K562 (cell line): ENCODE data around the gene ZC3H18. TPM values are rescaled to one million over a fixed set of nuclear protein-coding genes. Genes with fewer than 3 reads are reported as not detected.

Source experiments
- ATAC-seq: fragments of 200-7000 bp; cut with Tn5 transposase; 3 replicates; pipeline ENCODE4 v1.9.1; 2020; ENCODE audit warnings: moderate library complexity
- BruUV-seq: library from RNA; stranded (reverse); fragments of 400-500 nt; replicated peaks from 2 replicates; lab custom pipeline; 2021; lab: Mats Ljungman, UMichigan
- CTCF ChIA-PET: fragments of 300-600 bp; formaldehyde crosslinking; extraction: SDS; loops from one replicate; lab custom pipeline; 2021; ENCODE audit warnings: low intra/inter-chr PET ratio; lab: Yijun Ruan, JAX
- POLR2A ChIA-PET: fragments of 300-600, 350-650 bp; sonication (Branson Sonifier 250); formaldehyde crosslinking; extraction: SDS; loops from one replicate; lab custom pipeline; 2021; ENCODE audit warnings: antibody characterized with exemption, inconsistent platforms; lab: Yijun Ruan, JAX
- DNase-seq, 4 experiments: peaks; one replicate each; pipeline versions ENCODE4 v3.0.0 to v3.0.0-alpha.2; 2011 to 2018; ENCODE audit warnings: low spot score in 3 of 4, mixed read lengths in 3 of 4; ENCODE audit errors: extremely low read depth in 1 of 4
- FAIRE-seq: peaks from 2 replicates; lab custom pipeline; 2011; peaks lifted over from hg19 to GRCh38; lab: Jason Lieb, UNC
- H2AFZ ChIP-seq: 2 replicates; pipeline ENCODE4 v1.6.0; 2011; ENCODE audit warnings: low read depth, low read length, control low read depth, inconsistent platforms
- H3K27ac ChIP-seq: fragments of 200-600 bp; 3 replicates; pipeline ENCODE4 v1.8.0; 2011; ENCODE audit warnings: low read depth, mild to moderate bottlenecking, control low read depth, inconsistent platforms, low read length, moderate library complexity, mixed read lengths; ENCODE audit errors: extremely low read depth
- H3K27me3 ChIP-seq, 2 experiments: fragments of 300-600 bp in 1 of 2; 2 replicates in 1 of 2; 3 replicates in 1 of 2; pipeline versions ENCODE4 v1.6.0 to v1.8.0; 2011; ENCODE audit warnings: inconsistent platforms in 2 of 2, low read length in 2 of 2, mild to moderate bottlenecking in 1 of 2, mixed read lengths in 1 of 2, moderate library complexity in 1 of 2; ENCODE audit not compliant: control insufficient read depth in 2 of 2, insufficient read depth in 2 of 2
- H3K36me3 ChIP-seq: fragments of 300-600 bp; 3 replicates; pipeline ENCODE4 v1.8.0; 2011; ENCODE audit warnings: mild to moderate bottlenecking, low read length, inconsistent platforms; ENCODE audit not compliant: control insufficient read depth, insufficient read depth
- H3K4me1 ChIP-seq, 2 experiments: fragments of 200-600 bp in 1 of 2; replicated peaks in 1 of 2; 2 replicates in 1 of 2; 3 replicates in 1 of 2; pipeline versions ENCODE4 v1.5.1 to v1.8.0; 2011; ENCODE audit warnings: inconsistent platforms in 2 of 2, low read length in 2 of 2, mild to moderate bottlenecking in 1 of 2, mixed read lengths in 1 of 2, moderate library complexity in 1 of 2; ENCODE audit not compliant: control insufficient read depth in 2 of 2, insufficient read depth in 2 of 2
- H3K4me2 ChIP-seq: 2 replicates; pipeline ENCODE4 v1.6.1; 2011; ENCODE audit warnings: low read length, control low read depth, inconsistent platforms, mixed read lengths; ENCODE audit not compliant: insufficient read depth
- H3K4me3 ChIP-seq: fragments of 200-600 bp; sonication (generic), shearing (Covaris generic); 2 replicates; pipeline ENCODE4 v1.5.1; 2016; ENCODE audit warnings: control low read depth, inconsistent platforms
- H3K79me2 ChIP-seq: fragments of 200-600 bp; 3 replicates; pipeline ENCODE4 v1.8.0; 2011; ENCODE audit warnings: low read length, inconsistent platforms; ENCODE audit not compliant: control insufficient read depth, insufficient read depth
- H3K9ac ChIP-seq, 2 experiments: 2 replicates each; pipeline versions ENCODE4 v1.6.0 to v1.6.1; 2011; ENCODE audit warnings: low read depth in 2 of 2, low read length in 2 of 2, control low read depth in 1 of 2, inconsistent platforms in 1 of 2, mild to moderate bottlenecking in 1 of 2, mixed read lengths in 1 of 2; ENCODE audit not compliant: insufficient read depth in 1 of 2
- H3K9me1 ChIP-seq: one replicate; pipeline ENCODE4 v1.6.0; 2011; ENCODE audit warnings: inconsistent platforms, mild to moderate bottlenecking, low read length, moderate library complexity; ENCODE audit not compliant: control insufficient read depth, insufficient read depth
- H3K9me3 ChIP-seq: replicated peaks from 2 replicates; pipeline ENCODE4 v1.5.1; 2011; ENCODE audit warnings: low read depth, low read length, inconsistent platforms; ENCODE audit not compliant: control insufficient read depth, insufficient read depth
- H4K20me1 ChIP-seq: replicated peaks from 2 replicates; pipeline ENCODE4 v1.6.1; 2011; ENCODE audit warnings: low read length, inconsistent platforms, mixed read lengths; ENCODE audit not compliant: control insufficient read depth, insufficient read depth
- CEBPB ChIP-seq: fragments of 450-650 bp; IDR thresholded peaks from 2 replicates; pipeline ENCODE4 v1.6.1; 2016; ENCODE audit warnings: missing genetic modification characterization, missing compliant biosample characterization
- CEBPG ChIP-seq, 3 experiments: fragments of 200-800 bp in 1 of 3; sonication (Bioruptor generic) in 1 of 3; sonication (generic) in 1 of 3; formaldehyde crosslinking in 1 of 3; IDR thresholded peaks in 2 of 3; conservative IDR thresholded peaks in 1 of 3; 2 replicates each; pipeline versions ENCODE4 v1.6.1 to v1.8.0; 2016 to 2022; ENCODE audit warnings: missing compliant biosample characterization in 2 of 3, missing genetic modification characterization in 2 of 3, mild to moderate bottlenecking in 1 of 3, missing genetic modification reagents in 1 of 3
- HIVEP1 ChIP-seq: fragments of 250-450 bp; sonication (Bioruptor Pico); IDR thresholded peaks from 2 replicates; pipeline ENCODE4 v1.4.0; 2020; ENCODE audit warnings: mild to moderate bottlenecking
- KLF10 ChIP-seq: fragments of 250-450 bp; sonication (Bioruptor Pico); IDR thresholded peaks from 2 replicates; pipeline ENCODE4 v1.6.1; 2021; ENCODE audit warnings: matching md5 sums
- LCOR ChIP-seq: sonication (generic); formaldehyde crosslinking; IDR thresholded peaks from 2 replicates; pipeline ENCODE4 v1.8.0; 2022; ENCODE audit warnings: mild to moderate bottlenecking, missing genetic modification reagents
- NR4A1 ChIP-seq, 2 experiments: fragments of 250-450 bp in 1 of 2; fragments of 450-650 bp in 1 of 2; sonication (Bioruptor Pico) in 1 of 2; IDR thresholded peaks; 2 replicates each; pipeline versions ENCODE4 v1.4.0 to v1.6.1; 2016 to 2020; ENCODE audit warnings: mild to moderate bottlenecking in 2 of 2, missing compliant biosample characterization in 1 of 2, missing genetic modification characterization in 1 of 2, moderate library complexity in 1 of 2
- PYGO2 ChIP-seq: fragments of 450-650 bp; IDR thresholded peaks from 2 replicates; pipeline ENCODE4 v1.6.1; 2016; ENCODE audit warnings: mild to moderate bottlenecking, missing genetic modification characterization, moderate library complexity, missing compliant biosample characterization
- RBM17 ChIP-seq: fragments of 200-400 bp; formaldehyde crosslinking; IDR thresholded peaks from 2 replicates; pipeline ENCODE4 v1.6.1; 2017; ENCODE audit warnings: low read depth, mild to moderate bottlenecking, low read length, borderline replicate concordance
- SAP30 ChIP-seq: fragments of 200-600 bp; sonication (generic); IDR thresholded peaks from 2 replicates; pipeline ENCODE4 v1.6.1; 2012; ENCODE audit warnings: borderline replicate concordance, low read depth, mild to moderate bottlenecking, moderate library complexity, low read length, control low read depth, inconsistent platforms; ENCODE audit not compliant: insufficient read depth, poor library complexity, severe bottlenecking
- U2AF1 ChIP-seq: fragments of 200-400 bp; formaldehyde crosslinking; optimal IDR thresholded peaks from 2 replicates; pipeline ENCODE3; 2017; ENCODE audit warnings: mild to moderate bottlenecking, low read depth, low read length, moderate library complexity
- WGBS: fragments of 100-300 bp; shearing (Covaris generic); methylation state at CpG from one replicate; pipeline ENCODE4 v1.1.6; 2016; ENCODE audit warnings: low coverage, mixed read lengths; ENCODE audit not compliant: insufficient coverage; ENCODE audit errors: missing lambda C conversion rate; 5-methylcytosine and 5-hydroxymethylcytosine counted together
- in situ Hi-C: fragments of 300-500 bp; cut with MboI; formaldehyde crosslinking; loops from 4 replicates; pipeline ENCODE4 v1.15.0; 2018; ENCODE audit warnings: inconsistent platforms, mixed read lengths
- intact Hi-C: fragments of 100-400 bp; cut with micrococcal nuclease; formaldehyde crosslinking; loops from 2 replicates; pipeline ENCODE4 v1.14.2; 2022
- polyA plus RNA-seq, 8 experiments: library from polyadenylated mRNA; depleted of rRNA in 4 of 8; stranded (reverse) in 5 of 8; unstranded in 3 of 8; fragments of >200 nt; fragmentation: Nextera tagmentation in 2 of 8; fragmentation: Illumina TruSeq in 1 of 8; extraction: Ambion mirVana in 2 of 8; extraction: Trizol in 1 of 8; gene quantifications; 2 replicates each; pipeline versions ENCODE4 v1.2.1 to v1.2.3, GENCODE V29; 2011 to 2014; ENCODE audit warnings: inconsistent platforms in 1 of 8, missing spikeins in 1 of 8
- total RNA-seq, 7 experiments: library from RNA; depleted of rRNA in 6 of 7; stranded (reverse); fragments of >200 nt in 6 of 7; fragmentation: Illumina TruSeq in 2 of 7; extraction: Trizol in 2 of 7; gene quantifications; 2 replicates each; pipeline versions ENCODE4 v1.2.1 to v1.2.3, GENCODE V29; 2011 to 2021; ENCODE audit warnings: low replicate concordance in 1 of 7
- TF ChIP-seq, protein P1 (sequence below), 3 experiments: IDR thresholded peaks in 2 of 3; conservative IDR thresholded peaks in 1 of 3; 2 replicates each; pipeline ENCODE4 v1.5.1; 2011 to 2012; ENCODE audit warnings: low read length in 3 of 3, mild to moderate bottlenecking in 3 of 3, control low read depth in 2 of 3, improper control_type of control experiment in 1 of 3, inconsistent platforms in 1 of 3, low read depth in 1 of 3, mixed read lengths in 1 of 3, moderate library complexity in 1 of 3; ENCODE audit not compliant: insufficient read depth in 2 of 3
- TF ChIP-seq, protein P2 (sequence below): fragments of 450-650 bp; IDR thresholded peaks from 2 replicates; pipeline ENCODE4 v1.6.1; 2016; ENCODE audit warnings: missing biosample characterization, missing genetic modification characterization
- TF ChIP-seq, protein P3 (sequence below): sonication (generic); formaldehyde crosslinking; IDR thresholded peaks from 2 replicates; pipeline ENCODE4 v1.8.0; 2022; ENCODE audit warnings: mild to moderate bottlenecking, missing genetic modification reagents, borderline replicate concordance

Gene ZC3H18
- total and polyA plus RNA-seq, 9 of the 15 experiments (the other 6 are each of a cell fraction or from before 2014, with no cell fraction given), result 1.7 to 88.7 (median 26.9) TPM

DNA sequence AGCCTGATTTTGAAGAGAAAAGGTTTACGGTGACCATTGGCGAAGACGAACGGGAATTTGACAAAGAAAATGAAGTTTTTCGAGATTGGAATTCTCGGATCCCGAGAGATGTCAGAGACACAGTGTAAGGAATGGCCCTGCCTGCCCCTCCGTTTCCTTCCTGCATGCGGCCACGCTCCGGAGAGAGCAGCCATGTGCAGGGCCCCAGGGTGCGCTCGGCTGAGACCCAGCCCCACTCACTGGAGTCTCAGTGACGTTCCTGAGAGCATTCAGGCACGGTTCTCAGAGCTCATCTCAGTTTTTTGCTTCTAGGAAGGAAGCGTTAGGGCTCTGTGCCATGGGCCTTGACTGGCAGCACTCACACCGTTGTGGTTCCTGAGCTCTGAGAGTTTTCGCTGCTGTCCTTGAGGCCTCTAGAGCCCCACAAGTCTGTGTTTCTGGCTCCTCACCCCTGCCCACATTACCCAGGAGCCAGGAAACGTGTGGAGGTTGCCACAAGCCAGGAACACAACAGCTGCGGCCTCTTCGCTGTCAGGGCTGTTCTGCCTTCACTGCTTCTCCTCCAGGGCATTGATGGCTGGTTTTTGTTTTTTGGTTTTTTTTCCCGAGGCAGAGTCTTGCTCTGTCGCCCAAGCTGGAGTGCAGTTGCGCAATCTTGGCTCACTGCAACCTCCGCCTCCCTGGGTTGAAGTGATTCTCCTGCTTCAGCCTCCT is 29.8 kb downstream of the ZC3H18 start:
- H3K9me3 ChIP-seq, result no peaks in the 10 kb centered on the region
- no TSS peak for BruUV-seq
- in situ Hi-C loops (no loop called here), intact Hi-C loops (no loop called here)
- H3K4me2 ChIP-seq, result no peak overlapping the region
- ChIA-PET POLR2A (interaction anchor here (1.0 kb wide), 1 partner anchor 17 kb away, joined by 3 read pairs; no protein-coding TSS in a partner anchor), CTCF (no interaction called here)
- H2AFZ ChIP-seq, result no peak overlapping the region
- no peaks in the 10 kb centered on the region for H3K9me1 ChIP-seq
- H3K36me3 ChIP-seq, result peaks cover 77% of the 10 kb centered on the region
- H3K4me1 ChIP-seq, result peaks cover 0 to 6% of the 10 kb centered on the region in 2 experiments; a peak in 1 of 5 replicates
- ATAC-seq, result no peak
- DNase-seq, result no peak
- H3K79me2 ChIP-seq, result peaks cover 3% of the 10 kb centered on the region; the same call in 1 of the 3 replicates
- H3K27ac ChIP-seq, result no peak overlapping the region
- 97% methylated on average over 24 of the region's 25 CpGs for WGBS
- H3K9ac ChIP-seq, result peak overlapping the region in 1 of 2 experiments; percentile 14; a peak in 1 of 4 replicates
- no peak overlapping the region for H3K4me3 ChIP-seq
- FAIRE-seq, result no peak
- no peaks in the 10 kb centered on the region for H4K20me1 ChIP-seq
- H3K27me3 ChIP-seq, result no peaks in the 10 kb centered on the region
- TF ChIP-seq CEBPB (tag) (peak; percentile 98), LCOR (CRISPR knock-in tag) (no peak), SAP30 (no peak), NR4A1 (CRISPR knock-in tag; IDR thresholded peaks at IDR 0.05) (no peak), NR4A1 (tag; IDR thresholded peaks at IDR 0.05) (no peak), HIVEP1 (CRISPR knock-in tag) (no peak), CEBPG (CRISPR knock-in tag; IDR thresholded peaks at IDR 0.05) (peak; percentile 86), CEBPG (tag; conservative IDR thresholded peaks at IDR 0.05 in 1 of 2, IDR thresholded peaks at IDR 0.05 in 1 of 2) (peak; percentile 68 to 94), U2AF1 (no peak), PYGO2 (no peak), RBM17 (no peak), KLF10 (CRISPR knock-in tag) (no peak)
- TF ChIP-seq, protein P1, sequence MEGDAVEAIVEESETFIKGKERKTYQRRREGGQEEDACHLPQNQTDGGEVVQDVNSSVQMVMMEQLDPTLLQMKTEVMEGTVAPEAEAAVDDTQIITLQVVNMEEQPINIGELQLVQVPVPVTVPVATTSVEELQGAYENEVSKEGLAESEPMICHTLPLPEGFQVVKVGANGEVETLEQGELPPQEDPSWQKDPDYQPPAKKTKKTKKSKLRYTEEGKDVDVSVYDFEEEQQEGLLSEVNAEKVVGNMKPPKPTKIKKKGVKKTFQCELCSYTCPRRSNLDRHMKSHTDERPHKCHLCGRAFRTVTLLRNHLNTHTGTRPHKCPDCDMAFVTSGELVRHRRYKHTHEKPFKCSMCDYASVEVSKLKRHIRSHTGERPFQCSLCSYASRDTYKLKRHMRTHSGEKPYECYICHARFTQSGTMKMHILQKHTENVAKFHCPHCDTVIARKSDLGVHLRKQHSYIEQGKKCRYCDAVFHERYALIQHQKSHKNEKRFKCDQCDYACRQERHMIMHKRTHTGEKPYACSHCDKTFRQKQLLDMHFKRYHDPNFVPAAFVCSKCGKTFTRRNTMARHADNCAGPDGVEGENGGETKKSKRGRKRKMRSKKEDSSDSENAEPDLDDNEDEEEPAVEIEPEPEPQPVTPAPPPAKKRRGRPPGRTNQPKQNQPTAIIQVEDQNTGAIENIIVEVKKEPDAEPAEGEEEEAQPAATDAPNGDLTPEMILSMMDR (IDR thresholded peaks at IDR 0.05 in 2 of 3, conservative IDR thresholded peaks at IDR 0.05 in 1 of 3; ENCODE audit: insufficient read depth in 2 of 3, low read depth in 1 of 3, low read length in 3 of 3), result no peak
- TF ChIP-seq, protein P2, sequence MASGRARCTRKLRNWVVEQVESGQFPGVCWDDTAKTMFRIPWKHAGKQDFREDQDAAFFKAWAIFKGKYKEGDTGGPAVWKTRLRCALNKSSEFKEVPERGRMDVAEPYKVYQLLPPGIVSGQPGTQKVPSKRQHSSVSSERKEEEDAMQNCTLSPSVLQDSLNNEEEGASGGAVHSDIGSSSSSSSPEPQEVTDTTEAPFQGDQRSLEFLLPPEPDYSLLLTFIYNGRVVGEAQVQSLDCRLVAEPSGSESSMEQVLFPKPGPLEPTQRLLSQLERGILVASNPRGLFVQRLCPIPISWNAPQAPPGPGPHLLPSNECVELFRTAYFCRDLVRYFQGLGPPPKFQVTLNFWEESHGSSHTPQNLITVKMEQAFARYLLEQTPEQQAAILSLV (tag), result peak; percentile 73
- TF ChIP-seq, protein P3, sequence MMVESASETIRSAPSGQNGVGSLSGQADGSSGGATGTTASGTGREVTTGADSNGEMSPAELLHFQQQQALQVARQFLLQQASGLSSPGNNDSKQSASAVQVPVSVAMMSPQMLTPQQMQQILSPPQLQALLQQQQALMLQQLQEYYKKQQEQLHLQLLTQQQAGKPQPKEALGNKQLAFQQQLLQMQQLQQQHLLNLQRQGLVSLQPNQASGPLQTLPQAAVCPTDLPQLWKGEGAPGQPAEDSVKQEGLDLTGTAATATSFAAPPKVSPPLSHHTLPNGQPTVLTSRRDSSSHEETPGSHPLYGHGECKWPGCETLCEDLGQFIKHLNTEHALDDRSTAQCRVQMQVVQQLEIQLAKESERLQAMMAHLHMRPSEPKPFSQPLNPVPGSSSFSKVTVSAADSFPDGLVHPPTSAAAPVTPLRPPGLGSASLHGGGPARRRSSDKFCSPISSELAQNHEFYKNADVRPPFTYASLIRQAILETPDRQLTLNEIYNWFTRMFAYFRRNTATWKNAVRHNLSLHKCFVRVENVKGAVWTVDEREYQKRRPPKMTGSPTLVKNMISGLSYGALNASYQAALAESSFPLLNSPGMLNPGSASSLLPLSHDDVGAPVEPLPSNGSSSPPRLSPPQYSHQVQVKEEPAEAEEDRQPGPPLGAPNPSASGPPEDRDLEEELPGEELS (CRISPR knock-in tag), result no peak
